ENCODE results near the gene NDUFAF7.
A peak's percentile ranks its signal among the peaks of the same experiment; 100 is the strongest.
"Not testable (repeated sequence)": the region's sequence is repeated elsewhere in the genome, so short reads cannot be mapped to it uniquely, and the experiment has no call there.

NDUFAF7 gene

GRCh38 chr2:37219046-37219445, 12.4 kb upstream of the NDUFAF7 start:
- no peak for DNase-seq

- DNase-seq: no peak
These were observed 8.3 kb upstream of the NDUFAF7 start for GRCh38 chr2:37223131-37223530.

- no peak for DNase-seq
These were observed 7.4 kb upstream of the NDUFAF7 start for GRCh38 chr2:37224063-37224462.

DNA sequence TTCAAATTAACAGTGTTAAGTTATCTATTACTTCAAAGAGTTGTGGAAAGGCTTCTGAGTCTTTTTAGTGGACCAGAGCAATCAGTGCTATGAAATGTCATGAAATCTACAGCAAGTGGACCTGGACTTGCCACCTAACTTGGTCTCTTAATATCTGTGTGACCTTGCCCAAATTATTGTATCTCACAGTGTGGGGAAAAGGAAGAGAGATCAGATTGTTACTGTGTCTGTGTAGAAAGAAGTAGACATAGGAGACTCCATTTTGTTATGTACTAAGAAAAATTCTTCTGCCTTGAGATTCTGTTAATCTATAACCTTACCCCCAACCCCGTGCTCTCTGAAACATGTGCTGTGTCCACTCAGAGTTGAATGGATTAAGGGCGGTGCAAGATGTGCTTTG, 6.3 kb upstream of the NDUFAF7 start:
- DNase-seq: not testable (repeated sequence)

DNA sequence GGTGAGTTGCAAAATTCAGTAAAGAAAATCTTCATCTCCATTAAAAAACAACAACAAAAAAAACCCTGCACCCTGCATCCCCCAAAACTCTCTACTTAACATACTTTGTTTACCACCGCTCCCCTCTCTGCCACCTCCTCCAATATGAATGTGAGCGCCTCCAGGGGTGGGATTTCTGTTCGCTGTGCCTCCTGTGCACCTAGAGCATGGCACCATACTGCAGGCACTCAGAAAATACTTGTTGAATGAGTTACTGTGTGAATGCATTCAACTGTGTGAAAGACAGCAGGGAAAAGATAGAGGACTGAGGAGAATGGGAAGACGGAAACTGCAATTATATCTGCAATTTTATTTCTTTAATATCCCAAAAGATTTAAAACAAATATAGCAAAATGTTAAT, 4.6 kb upstream of the NDUFAF7 start:
- no peak for DNase-seq

- DNase-seq: no peak
These were observed 2.7 kb upstream of the NDUFAF7 start for GRCh38 chr2:37228788-37229187.

DNA sequence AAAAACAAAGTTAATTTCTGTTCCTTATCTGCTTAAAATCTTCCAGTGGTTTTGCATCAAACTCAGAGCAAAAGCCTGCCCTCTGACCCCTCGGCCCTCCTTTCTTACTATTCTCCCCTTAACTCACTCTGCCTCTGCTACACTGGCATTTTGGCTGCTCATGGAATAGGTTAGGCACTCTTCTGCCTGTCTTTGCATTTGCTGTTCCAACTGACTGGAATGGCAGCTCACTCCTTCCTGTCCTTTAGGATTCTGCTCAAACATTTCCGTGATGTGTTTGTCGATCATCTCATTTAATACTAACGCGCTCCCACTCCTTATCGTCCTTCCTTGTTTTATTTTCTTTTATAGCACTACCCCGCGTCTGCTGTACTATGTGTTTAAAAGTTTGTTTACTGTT, 877 bp upstream of the NDUFAF7 start:
- DNase-seq: peak in 1 of 2 donors; percentile 6

DNA sequence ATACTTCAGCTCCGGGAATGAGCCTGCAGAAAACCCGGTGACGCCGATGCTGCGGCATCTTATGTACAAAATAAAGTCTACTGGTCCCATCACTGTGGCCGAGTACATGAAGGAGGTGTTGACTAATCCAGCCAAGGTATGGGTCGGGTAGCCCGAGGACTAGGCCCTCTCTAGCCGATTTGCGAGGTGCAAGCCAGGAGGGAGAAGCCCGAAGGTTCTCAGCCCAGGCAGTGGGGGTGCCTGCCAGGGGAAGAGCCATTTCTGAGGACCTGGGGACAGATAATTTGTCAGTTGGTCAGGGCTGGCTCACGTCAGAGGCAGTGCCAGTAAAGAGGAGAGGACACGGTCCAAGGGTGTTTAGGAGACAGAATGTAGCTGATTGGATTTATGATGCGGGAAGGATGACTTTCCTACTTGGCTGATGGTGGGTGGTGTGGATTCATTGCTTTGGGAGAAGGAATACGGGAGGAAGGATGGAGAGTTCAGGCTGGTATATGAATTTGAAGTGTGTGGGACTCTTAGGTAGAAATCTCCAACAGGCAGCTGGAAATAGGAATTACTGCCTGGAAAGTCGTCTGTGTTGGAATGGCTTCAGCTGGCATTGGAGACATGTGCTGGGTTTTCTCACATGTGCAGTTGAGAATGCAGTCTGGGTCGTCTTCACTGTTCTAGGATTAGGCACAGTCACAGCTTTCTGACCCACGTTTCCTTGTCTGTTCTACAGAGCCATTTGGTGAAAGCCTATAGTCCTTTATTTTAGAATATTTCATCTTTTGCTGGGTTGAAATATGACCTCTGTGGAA, 874 bp downstream of the NDUFAF7 start:
- no peak for DNase-seq

DNA sequence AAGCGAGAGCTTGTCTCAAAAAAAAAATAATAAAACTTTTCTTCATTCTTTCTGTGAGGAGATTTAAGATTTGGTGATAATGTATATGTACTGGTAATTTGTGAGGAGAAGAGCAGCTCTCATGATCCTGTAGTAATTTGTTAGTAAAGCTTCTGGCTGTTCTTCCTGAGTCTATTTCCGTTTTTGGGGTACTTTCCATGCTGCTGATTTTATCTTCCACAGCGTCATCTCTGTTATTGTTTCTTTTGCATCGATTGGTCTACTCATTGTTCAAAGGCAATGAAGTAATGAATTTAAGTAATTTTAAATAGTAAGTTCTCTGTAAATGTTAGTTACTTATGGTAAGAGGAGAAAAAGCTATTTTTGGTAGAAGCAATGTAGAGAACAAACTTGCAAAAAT, 12.0 kb downstream of the NDUFAF7 start:
- no peak for DNase-seq

GRCh38 chr2:37244017-37244416, 12.6 kb downstream of the NDUFAF7 start:
- DNase-seq: no peak

GRCh38 chr2:37244755-37245154, 13.3 kb downstream of the NDUFAF7 start:
- DNase-seq: no peak

DNA sequence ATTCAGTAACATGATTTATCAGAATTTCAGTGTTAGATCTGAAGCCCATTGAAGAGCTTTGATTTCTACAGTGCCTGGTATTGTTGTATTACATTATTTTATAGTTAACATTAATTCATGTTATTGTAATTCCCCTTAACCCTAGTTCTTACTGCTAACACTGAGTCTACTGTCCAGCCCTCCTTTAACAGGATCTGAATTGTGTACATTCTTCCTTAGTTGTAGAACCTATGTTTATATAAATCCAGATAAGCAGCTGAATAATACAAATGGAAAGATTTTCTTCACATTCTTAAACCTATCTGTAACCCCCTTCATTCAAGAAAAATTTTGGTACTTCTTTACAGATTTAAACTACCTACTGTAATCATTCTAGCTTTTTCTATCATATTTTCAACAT, 14.7 kb downstream of the NDUFAF7 start:
- DNase-seq: no peak

DNA sequence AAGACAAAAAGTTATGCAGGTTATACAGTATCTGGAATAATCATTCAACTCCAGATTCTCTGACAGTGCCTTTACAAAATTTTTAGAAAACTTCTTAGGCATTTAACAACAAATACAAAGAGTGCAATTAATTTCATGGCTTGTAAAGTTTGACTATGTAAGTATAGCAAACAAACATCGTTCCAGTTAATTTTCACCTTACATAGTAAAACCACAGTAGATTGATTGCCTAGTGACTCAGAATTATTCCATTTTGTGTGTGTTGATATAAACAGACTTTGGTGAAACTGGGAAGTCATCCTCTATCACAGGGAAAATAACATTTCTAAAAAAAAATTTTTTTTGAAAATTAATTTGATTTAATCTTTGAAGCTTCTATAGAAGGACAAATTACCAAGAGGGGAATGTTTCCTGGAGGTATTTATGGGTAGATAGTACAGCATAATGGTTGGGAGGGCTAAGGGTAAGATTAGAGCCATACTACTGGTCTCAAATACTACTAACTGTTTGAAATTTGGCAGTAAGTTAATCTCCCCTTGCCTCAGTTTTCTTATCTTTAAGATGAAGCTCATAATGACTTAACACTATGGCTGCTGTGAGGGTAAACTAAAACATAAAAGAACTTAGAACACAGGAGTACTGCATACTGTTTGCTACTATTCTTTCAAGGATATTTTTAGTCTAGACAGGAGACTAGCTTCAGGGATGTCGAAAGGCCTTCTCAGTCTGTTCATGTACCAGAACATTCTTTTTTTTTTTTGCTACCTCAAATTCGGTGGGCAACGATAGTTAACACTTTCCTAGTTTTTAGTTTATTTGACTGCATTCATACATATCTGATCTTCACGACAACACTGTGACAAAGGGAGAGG, 19.6 kb downstream of the NDUFAF7 start:
- no peak for DNase-seq

DNA sequence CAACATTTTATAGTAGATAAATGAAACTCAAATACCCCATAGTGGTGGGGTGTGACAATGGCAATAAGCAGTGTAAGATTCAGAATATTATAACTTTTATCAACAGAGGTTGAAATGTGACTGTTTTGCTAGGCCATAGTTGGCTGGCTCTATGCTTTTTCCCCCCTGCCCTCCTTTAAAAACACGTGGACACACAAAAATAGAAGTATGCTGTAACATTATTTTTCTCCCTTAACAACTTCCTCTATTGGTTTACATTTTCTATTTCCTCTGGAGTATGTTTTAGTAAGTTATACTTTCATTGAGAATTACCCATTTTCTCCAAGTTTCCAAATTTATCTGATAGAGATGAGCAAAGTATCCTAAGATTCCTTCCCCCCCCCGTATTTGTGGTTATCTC, 31.1 kb downstream of the NDUFAF7 start:
- peak in 1 of 2 donors; percentile 20 for DNase-seq

DNA sequence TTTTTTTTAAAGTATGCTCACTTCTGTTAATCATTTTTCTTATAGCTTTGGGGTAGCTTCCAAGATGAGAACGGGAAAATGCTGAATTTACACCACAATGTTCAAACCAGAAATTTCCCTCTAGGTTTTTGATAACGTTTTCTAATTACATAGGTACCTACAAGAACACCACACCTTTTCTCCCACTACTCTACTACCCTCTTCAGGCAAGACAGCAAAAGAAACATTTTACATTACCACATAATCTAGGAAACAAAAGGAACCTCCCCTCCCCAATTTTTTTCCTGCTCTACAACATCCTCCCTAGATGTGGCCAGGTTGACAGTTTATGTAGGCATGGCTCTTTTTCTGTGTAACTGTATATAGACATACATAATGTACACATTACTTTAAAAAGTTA, 32.4 kb downstream of the NDUFAF7 start:
- DNase-seq: no peak

DNA sequence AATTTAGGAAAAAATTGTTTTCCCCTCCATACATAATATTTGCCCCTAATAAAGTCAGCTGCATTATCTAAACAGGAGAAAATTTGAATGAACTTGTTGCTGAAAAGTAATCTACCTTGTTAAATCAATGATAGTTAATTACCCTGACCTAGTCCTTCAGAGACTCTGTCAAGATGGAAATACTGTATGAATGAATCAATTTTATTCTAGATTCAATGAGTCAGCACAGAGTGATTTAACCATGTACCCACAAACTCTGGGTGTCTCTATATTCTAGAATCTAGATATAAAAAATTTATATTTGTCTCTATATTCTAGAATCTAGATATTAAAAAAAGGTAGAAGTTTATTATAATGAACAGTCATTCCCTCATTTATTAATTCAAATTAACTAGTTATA, 36.2 kb downstream of the NDUFAF7 start:
- no peak for DNase-seq

DNA sequence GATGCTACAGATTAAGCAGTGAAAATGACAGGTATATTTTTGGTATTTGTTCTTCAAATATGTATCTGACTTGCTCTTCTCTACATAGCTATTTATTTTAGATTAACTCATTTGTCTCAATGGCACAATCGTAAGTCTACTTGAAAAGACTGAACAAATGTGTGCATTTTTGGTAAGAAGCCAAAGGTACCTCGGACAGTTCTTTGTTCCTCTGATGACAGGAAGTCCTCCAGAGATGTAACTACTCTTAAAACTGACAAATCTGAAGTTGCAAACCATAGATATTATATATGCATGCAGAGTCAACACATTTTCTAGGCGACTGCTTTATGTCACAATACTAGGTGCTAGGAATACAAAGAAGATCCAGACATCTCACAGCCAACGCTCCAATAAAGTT, 36.7 kb downstream of the NDUFAF7 start:
- DNase-seq: no peak

GRCh38 chr2:37271376-37272067, 40.1 kb downstream of the NDUFAF7 start:
- no peak for DNase-seq

DNA sequence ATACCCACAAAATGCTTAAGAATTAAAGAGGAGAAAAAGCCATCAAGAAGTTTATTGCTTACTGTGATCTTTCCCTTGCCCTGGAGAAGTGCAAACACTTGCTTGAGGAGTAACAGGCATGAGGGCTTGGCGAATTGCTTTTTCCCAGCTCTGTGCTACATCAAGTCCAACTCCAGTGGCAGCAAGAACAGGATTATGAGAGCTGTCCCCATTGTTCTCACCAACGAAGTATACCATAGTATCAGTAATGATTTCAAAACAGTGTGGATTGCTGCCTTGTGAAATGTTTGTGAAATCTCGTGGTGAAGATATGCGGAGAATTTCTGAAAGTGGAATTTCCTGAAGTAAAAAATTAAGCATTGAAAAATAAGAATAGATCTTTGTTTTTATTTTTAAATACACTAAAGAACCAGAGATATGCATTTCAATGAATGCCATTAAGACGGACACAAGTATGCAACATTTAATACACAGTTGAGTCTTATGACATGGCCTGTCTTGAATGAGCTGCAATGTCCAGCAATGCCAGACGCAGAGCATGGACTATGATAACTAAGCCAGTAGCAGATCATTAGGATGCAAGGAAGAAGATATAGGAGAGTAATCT, 43.0 kb downstream of the NDUFAF7 start:
- DNase-seq: peak; percentile 60 to 73

- no peak for DNase-seq
These were observed 44.8 kb downstream of the NDUFAF7 start for GRCh38 chr2:37276291-37276690.

- no peak for DNase-seq
These were observed 50.5 kb downstream of the NDUFAF7 start for GRCh38 chr2:37281916-37282315.

DNA sequence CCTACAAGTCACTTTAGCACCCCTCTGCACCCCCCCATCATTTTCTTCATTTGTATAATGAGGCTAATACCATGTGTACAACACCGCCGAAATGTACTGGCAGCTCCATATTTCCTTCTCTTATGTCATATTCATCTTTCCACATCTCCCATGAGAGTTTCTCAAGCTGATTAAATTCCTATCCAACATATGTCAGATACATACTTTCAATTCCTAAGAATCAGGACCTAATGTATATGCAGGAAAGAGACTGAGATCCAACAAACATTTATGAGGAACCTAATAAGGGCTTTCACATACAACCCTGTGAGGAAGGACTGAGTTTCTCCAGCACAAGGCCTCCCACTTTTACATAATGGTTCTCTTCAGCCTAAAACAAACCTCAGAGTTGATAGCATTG, 51.3 kb downstream of the NDUFAF7 start:
- no peak for DNase-seq

GRCh38 chr2:37283207-37283606, 51.7 kb downstream of the NDUFAF7 start:
- DNase-seq: no peak
